Mesenchymal stem cell (in vitro differentiated cells and primary cell): ENCODE data around the gene MLLT11.
"Not testable (repeated sequence)": the region's sequence is repeated elsewhere in the genome, so short reads cannot be mapped to it uniquely, and the experiment has no call there.

Source experiments
- DNase-seq: peaks from one replicate; pipeline ENCODE4 v3.0.0-alpha.2; 2013
- H2AFZ ChIP-seq: one replicate; pipeline ENCODE4 v1.6.1; 2013; ENCODE audit warnings: low read depth, mild to moderate bottlenecking, control low read depth, inconsistent platforms, low read length, moderate library complexity
- H2AK5ac ChIP-seq: 2 replicates; pipeline ENCODE4 v1.6.1; 2013; ENCODE audit warnings: low read length, moderate library complexity, mild to moderate bottlenecking, inconsistent platforms; ENCODE audit not compliant: severe bottlenecking
- H2BK120ac ChIP-seq: one replicate; pipeline ENCODE4 v1.6.1; 2013; ENCODE audit warnings: low read depth, mild to moderate bottlenecking, inconsistent platforms, low read length, moderate library complexity
- H2BK12ac ChIP-seq, 2 experiments: one replicate each; pipeline ENCODE4 v1.6.1; 2013; ENCODE audit warnings: inconsistent platforms in 2 of 2, low read length in 2 of 2, mild to moderate bottlenecking in 2 of 2, moderate library complexity in 2 of 2, control low read depth in 1 of 2
- H2BK15ac ChIP-seq: one replicate; pipeline ENCODE4 v1.6.1; 2013; ENCODE audit warnings: mild to moderate bottlenecking, low read depth, inconsistent platforms; ENCODE audit not compliant: poor library complexity, severe bottlenecking
- H2BK5ac ChIP-seq: 2 replicates; pipeline ENCODE4 v1.6.1; 2013; ENCODE audit warnings: low read depth, mild to moderate bottlenecking, low read length, control low read depth, inconsistent platforms; ENCODE audit not compliant: poor library complexity, severe bottlenecking
- H3K14ac ChIP-seq, 2 experiments: one replicate each; pipeline ENCODE4 v1.6.1; 2013; ENCODE audit warnings: inconsistent platforms in 2 of 2, low read length in 2 of 2, control low read depth in 1 of 2, mild to moderate bottlenecking in 1 of 2, moderate library complexity in 1 of 2
- H3K18ac ChIP-seq, 2 experiments: one replicate each; pipeline ENCODE4 v1.6.1; 2013; ENCODE audit warnings: inconsistent platforms in 2 of 2, low read length in 2 of 2, control low read depth in 1 of 2, low read depth in 1 of 2, mild to moderate bottlenecking in 1 of 2
- H3K23ac ChIP-seq, 2 experiments: one replicate each; pipeline ENCODE4 v1.6.1; 2013; ENCODE audit warnings: inconsistent platforms in 2 of 2, low read length in 2 of 2, mild to moderate bottlenecking in 2 of 2, moderate library complexity in 2 of 2, control low read depth in 1 of 2
- H3K27ac ChIP-seq: 2 replicates; pipeline ENCODE4 v1.5.1; 2013; ENCODE audit warnings: mild to moderate bottlenecking, moderate library complexity, low read length, control low read depth, inconsistent platforms; ENCODE audit not compliant: poor library complexity, severe bottlenecking
- H3K27me3 ChIP-seq, 2 experiments: 2 replicates each; pipeline versions ENCODE4 v1.6.1 to v1.7.0; 2013; ENCODE audit warnings: low read length in 2 of 2, mild to moderate bottlenecking in 2 of 2, moderate library complexity in 2 of 2, control low read depth in 1 of 2, inconsistent platforms in 1 of 2; ENCODE audit not compliant: control insufficient read depth in 1 of 2, insufficient read depth in 1 of 2
- H3K36me3 ChIP-seq, 2 experiments: 2 replicates each; pipeline versions ENCODE4 v1.6.1 to v1.7.0; 2013; ENCODE audit warnings: low read length in 2 of 2, control low read depth in 1 of 2, inconsistent platforms in 1 of 2, low read depth in 1 of 2, mild to moderate bottlenecking in 1 of 2; ENCODE audit not compliant: insufficient read depth in 2 of 2, control insufficient read depth in 1 of 2
- H3K4ac ChIP-seq, 2 experiments: one replicate each; pipeline ENCODE4 v1.6.1; 2013; ENCODE audit warnings: inconsistent platforms in 2 of 2, low read length in 2 of 2, mild to moderate bottlenecking in 2 of 2, moderate library complexity in 2 of 2, control low read depth in 1 of 2, low read depth in 1 of 2
- H3K4me1 ChIP-seq: 2 replicates; pipeline ENCODE4 v1.6.1; 2013; ENCODE audit warnings: low read depth, low read length, control low read depth; ENCODE audit not compliant: control insufficient read depth, insufficient read depth
- H3K4me2 ChIP-seq: 2 replicates; pipeline ENCODE4 v1.6.1; 2013; ENCODE audit warnings: low read length, mild to moderate bottlenecking, inconsistent platforms; ENCODE audit not compliant: poor library complexity, severe bottlenecking
- H3K4me3 ChIP-seq, 2 experiments: 2 replicates each; pipeline versions ENCODE4 v1.5.1 to v1.7.0; 2013; ENCODE audit warnings: low read length in 2 of 2, mild to moderate bottlenecking in 2 of 2, control low read depth in 1 of 2, low read depth in 1 of 2; ENCODE audit not compliant: insufficient read depth in 1 of 2
- H3K79me1 ChIP-seq: replicated peaks from 2 replicates; pipeline ENCODE4 v1.6.1; 2013; ENCODE audit warnings: mild to moderate bottlenecking, control low read depth, low read length, inconsistent platforms; ENCODE audit not compliant: poor library complexity, severe bottlenecking
- H3K9ac ChIP-seq: 2 replicates; pipeline ENCODE4 v1.7.0; 2013; ENCODE audit warnings: mild to moderate bottlenecking, low read length, moderate library complexity
- H3K9me3 ChIP-seq: 2 replicates; pipeline ENCODE4 v1.7.0; 2013; ENCODE audit warnings: mild to moderate bottlenecking, low read length; ENCODE audit not compliant: control insufficient read depth
- H4K8ac ChIP-seq: one replicate; pipeline ENCODE4 v1.6.1; 2013; ENCODE audit warnings: inconsistent platforms, mild to moderate bottlenecking, low read length, moderate library complexity
- H4K91ac ChIP-seq: one replicate; pipeline ENCODE4 v1.6.1; 2013; ENCODE audit warnings: mild to moderate bottlenecking, low read length, inconsistent platforms
- WGBS: methylation state at CpG from one replicate; pipeline ENCODE4 v1.1.7; 2013; ENCODE audit warnings: mixed read lengths; 5-methylcytosine and 5-hydroxymethylcytosine counted together

MLLT11 gene

DNA sequence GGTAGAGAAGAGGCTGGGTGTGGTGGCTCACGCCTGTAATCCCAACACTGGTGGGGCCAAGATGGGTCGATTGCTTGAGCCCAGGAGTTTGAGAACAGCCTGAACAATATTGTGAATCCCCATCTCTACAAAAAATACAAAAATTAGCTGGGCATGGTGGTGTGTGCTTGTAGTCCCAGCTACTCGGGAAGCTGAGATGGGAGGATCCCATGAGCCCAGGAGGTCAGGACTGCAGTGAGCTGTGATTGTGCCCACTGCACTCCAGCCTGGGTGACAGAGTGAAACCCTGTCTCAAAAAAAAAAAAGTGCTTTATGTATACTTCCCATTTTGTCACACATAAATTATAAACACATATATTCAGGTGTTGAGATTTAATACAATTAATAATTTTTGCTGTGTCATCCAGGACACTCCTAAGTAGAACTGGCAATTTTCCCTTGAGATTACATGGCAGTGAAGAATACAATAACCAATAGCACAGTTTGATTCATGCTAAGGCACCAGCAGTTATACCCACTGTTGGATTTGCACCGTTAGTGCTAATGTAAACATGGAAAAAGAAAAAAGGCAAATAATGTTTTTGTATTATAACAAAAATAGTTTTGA, 25.9 kb downstream of the MLLT11 start:
- 90% methylated on average over 2 of the region's 4 CpGs for WGBS

DNA sequence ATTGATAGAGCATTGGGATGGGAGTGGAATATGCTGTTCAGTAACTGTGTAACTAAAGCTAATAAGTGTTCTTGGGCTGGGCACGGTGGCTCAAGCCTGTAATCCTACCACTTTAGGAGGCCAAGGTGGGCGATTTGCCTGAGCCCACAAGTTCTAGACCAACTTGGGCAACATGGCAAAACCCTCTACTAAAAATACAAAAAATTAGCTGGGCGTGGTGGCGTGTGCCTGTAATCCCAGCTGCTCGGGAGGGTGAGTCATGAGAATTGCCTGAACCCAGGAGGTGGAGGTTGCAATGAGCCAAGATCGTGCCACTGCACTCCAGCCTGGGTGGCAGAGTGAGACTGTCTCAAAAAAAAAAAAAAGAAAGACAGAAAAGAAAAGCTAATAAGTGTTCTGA, 37.2 kb downstream of the MLLT11 start:
- H3K4me2 ChIP-seq, H3K23ac ChIP-seq, H3K79me1 ChIP-seq, H3K18ac ChIP-seq, H3K36me3 ChIP-seq, DNase-seq, H3K27ac ChIP-seq, H3K14ac ChIP-seq, H4K91ac ChIP-seq, H3K9ac ChIP-seq, H3K4ac ChIP-seq, H3K4me3 ChIP-seq, H2AK5ac ChIP-seq, H3K4me1 ChIP-seq, H3K9me3 ChIP-seq, H2BK120ac ChIP-seq, H2BK5ac ChIP-seq, H2AFZ ChIP-seq, H2BK15ac ChIP-seq, H4K8ac ChIP-seq, H3K27me3 ChIP-seq, H2BK12ac ChIP-seq: not testable (repeated sequence)
- WGBS, result 88% methylated on average over 6 of the region's 6 CpGs

More for the DNA sequence above, 25.9 kb downstream of the MLLT11 start:
- Histone ChIP-seq H3K27me3 (no peaks in the 10 kb centered on the region), H3K36me3 (peaks cover 0 to 4% of the 10 kb centered on the region in 2 experiments), H2BK120ac (no peak overlapping the region), H2BK12ac (no peak overlapping the region), H3K4me3 (no peak overlapping the region), H3K4me1 (no peaks in the 10 kb centered on the region), H3K4me2 (no peak overlapping the region), H3K79me1 (no peaks in the 10 kb centered on the region), H3K9ac (no peak overlapping the region), H4K91ac (no peak overlapping the region), H2AFZ (no peak overlapping the region), H4K8ac (no peak overlapping the region), H3K18ac (no peak overlapping the region), H2BK5ac (no peak overlapping the region), H3K4ac (no peak overlapping the region), H3K9me3 (no peaks in the 10 kb centered on the region), H3K14ac (no peak overlapping the region), H2BK15ac (no peak overlapping the region), H3K27ac (no peak overlapping the region), H2AK5ac (no peak overlapping the region), H3K23ac (no peak overlapping the region)
- no peak for DNase-seq

DNA sequence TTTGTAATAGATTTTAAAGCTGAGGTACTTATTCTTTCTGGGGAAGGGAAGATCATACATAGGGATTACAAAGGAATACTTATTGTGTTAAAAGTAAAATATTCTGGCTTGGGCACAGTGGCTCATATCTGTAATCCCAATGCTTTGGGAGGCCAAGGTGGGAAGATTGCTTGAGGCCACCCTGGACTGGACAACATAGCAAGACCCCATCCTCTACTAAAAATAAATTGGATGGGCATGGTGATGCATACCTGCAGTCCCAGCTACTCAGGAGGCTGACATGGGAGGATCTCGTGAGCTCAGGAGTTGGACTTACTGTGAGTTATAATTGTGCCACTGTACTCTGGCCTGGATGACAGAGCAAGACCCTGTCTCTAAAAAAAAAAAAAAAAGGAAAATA, 37.9 kb downstream of the MLLT11 start:
- Histone ChIP-seq H2AK5ac (no peak overlapping the region), H3K27me3 (no peaks in the 10 kb centered on the region), H3K36me3 (peaks cover 0 to 3% of the 10 kb centered on the region in 2 experiments), H3K4me1 (no peaks in the 10 kb centered on the region), H3K18ac (no peak overlapping the region), H3K14ac (no peak overlapping the region), H3K9ac (no peak overlapping the region), H3K4me2 (no peak overlapping the region), H4K8ac (no peak overlapping the region), H3K4me3 (no peak overlapping the region), H3K79me1 (no peaks in the 10 kb centered on the region), H3K23ac (peak overlapping the region in 1 of 2 experiments; percentile 83), H2BK15ac (no peak overlapping the region), H2BK5ac (no peak overlapping the region), H3K9me3 (no peaks in the 10 kb centered on the region), H2BK120ac (no peak overlapping the region), H2BK12ac (no peak overlapping the region), H3K27ac (no peak overlapping the region), H4K91ac (no peak overlapping the region), H2AFZ (no peak overlapping the region), H3K4ac (no peak overlapping the region)
- 100% methylated on average over 1 of the region's 1 CpG for WGBS
- no peak for DNase-seq

DNA sequence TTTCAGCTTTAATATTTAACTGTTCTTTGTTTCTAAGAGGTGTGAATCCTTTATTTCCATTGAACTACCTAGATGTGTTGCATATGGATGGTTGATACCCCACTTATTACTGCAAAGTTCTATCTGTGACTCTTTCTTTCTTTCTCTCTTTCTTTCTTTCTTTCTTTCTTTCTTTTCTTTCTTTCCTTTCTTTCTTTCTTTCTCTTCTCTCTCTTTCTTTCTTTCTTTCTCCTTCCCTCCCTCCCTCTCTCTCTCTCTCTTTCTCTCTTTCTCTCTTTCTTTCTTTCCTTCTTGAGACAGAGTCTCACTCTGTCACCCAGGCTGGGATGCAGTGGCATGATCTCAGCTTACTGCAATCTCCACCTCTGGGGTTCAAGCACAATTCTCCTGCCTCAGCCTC, 44.4 kb downstream of the MLLT11 start:
- no peaks in the 10 kb centered on the region for H3K27me3 ChIP-seq
- H2AFZ ChIP-seq, result no peak overlapping the region
- no peak overlapping the region for H3K18ac ChIP-seq
- H3K4ac ChIP-seq, result no peak overlapping the region
- H3K4me1 ChIP-seq, result no peaks in the 10 kb centered on the region
- H3K27ac ChIP-seq, result no peak overlapping the region
- no peak overlapping the region for H2BK15ac ChIP-seq
- no peaks in the 10 kb centered on the region for H3K9me3 ChIP-seq
- H3K23ac ChIP-seq, result no peak overlapping the region
- peaks cover 3 to 13% of the 10 kb centered on the region in 2 experiments for H3K36me3 ChIP-seq
- no peak overlapping the region for H4K91ac ChIP-seq
- no peaks in the 10 kb centered on the region for H3K79me1 ChIP-seq
- no peak overlapping the region for H3K4me2 ChIP-seq
- H2BK120ac ChIP-seq, result no peak overlapping the region
- no peak overlapping the region for H4K8ac ChIP-seq
- H3K4me3 ChIP-seq, result no peak overlapping the region
- no peak overlapping the region for H3K9ac ChIP-seq
- no peak overlapping the region for H3K14ac ChIP-seq
- no peak overlapping the region for H2BK5ac ChIP-seq
- H2AK5ac ChIP-seq, result no peak overlapping the region
- no peak for DNase-seq
- H2BK12ac ChIP-seq, result no peak overlapping the region
